HepG2 (cell line): ENCODE data around the gene HINT1. TPM values are rescaled to one million over a fixed set of nuclear protein-coding genes. Genes with fewer than 3 reads are reported as not detected.

ENCODE experiments used
- ATAC-seq: fragments of 200-7000 bp; cut with Tn5 transposase; 3 replicates; pipeline ENCODE4 v1.9.1; 2020; ENCODE audit warnings: mild to moderate bottlenecking, moderate library complexity
- BruUV-seq: library from RNA; stranded (reverse); fragments of 400-500 nt; replicated peaks from 2 replicates; lab custom pipeline; 2021; lab: Mats Ljungman, UMichigan
- CTCF ChIA-PET: fragments of 300-600 bp; formaldehyde crosslinking; extraction: SDS; loops from one replicate; lab custom pipeline; 2021; ENCODE audit warnings: low total read pairs, inconsistent platforms, low intra/inter-chr PET ratio; lab: Yijun Ruan, JAX
- POLR2A ChIA-PET: fragments of 350-600 bp; sonication (Branson Sonifier 250); formaldehyde crosslinking; loops from one replicate; lab custom pipeline; 2020; ENCODE audit warnings: antibody characterized with exemption, inconsistent platforms; lab: Yijun Ruan, JAX
- DNase-seq: peaks from one replicate; pipeline ENCODE4 v3.0.0-alpha.2; 2015; ENCODE audit warnings: low spot score
- FAIRE-seq: peaks from 3 replicates; lab custom pipeline; 2011; peaks lifted over from hg19 to GRCh38; lab: Jason Lieb, UNC
- H2AFZ ChIP-seq: one replicate; pipeline ENCODE4 v1.6.1; 2011; ENCODE audit warnings: low read length, inconsistent platforms
- H3K27ac ChIP-seq: fragments of 300-600 bp; 3 replicates; pipeline ENCODE4 v1.8.0; 2011; ENCODE audit warnings: mixed run types, mild to moderate bottlenecking, mixed read lengths, low read length, inconsistent platforms; ENCODE audit not compliant: insufficient read depth; ENCODE audit errors: extremely low read length
- H3K27me3 ChIP-seq, 2 experiments: fragments of 200-600 bp in 1 of 2; 2 replicates in 1 of 2; 3 replicates in 1 of 2; pipeline versions ENCODE4 v1.6.0 to v1.8.0; 2011; ENCODE audit warnings: low read length in 2 of 2, mild to moderate bottlenecking in 2 of 2, moderate library complexity in 2 of 2, inconsistent platforms in 1 of 2; ENCODE audit not compliant: insufficient read depth in 2 of 2, control insufficient read depth in 1 of 2
- H3K36me3 ChIP-seq, 2 experiments: fragments of 200-600 bp in 1 of 2; replicated peaks in 1 of 2; 2 replicates in 1 of 2; 3 replicates in 1 of 2; pipeline versions ENCODE4 v1.5.1 to v1.8.0; 2011; ENCODE audit warnings: low read length in 2 of 2, inconsistent platforms in 1 of 2; ENCODE audit not compliant: insufficient read depth in 2 of 2, control insufficient read depth in 1 of 2
- H3K4me1 ChIP-seq: 2 replicates; pipeline ENCODE4 v1.5.1; 2012; ENCODE audit warnings: low read length, inconsistent platforms; ENCODE audit not compliant: insufficient read depth
- H3K4me2 ChIP-seq: 2 replicates; pipeline ENCODE4 v1.6.0; 2011; ENCODE audit warnings: low read depth, low read length, inconsistent platforms
- H3K4me3 ChIP-seq, 3 experiments: fragments of 200-600 bp in 1 of 3; sonication (generic), shearing (Covaris generic) in 1 of 3; replicated peaks in 1 of 3; 2 replicates each; pipeline ENCODE4 v1.5.1; 2011 to 2016; ENCODE audit warnings: low read length in 3 of 3, inconsistent platforms in 2 of 3, low read depth in 2 of 3, mild to moderate bottlenecking in 2 of 3, control low read depth in 1 of 3, mixed read lengths in 1 of 3; ENCODE audit not compliant: insufficient read depth in 1 of 3
- H3K79me2 ChIP-seq: one replicate; pipeline ENCODE4 v1.6.1; 2011; ENCODE audit warnings: low read length, inconsistent platforms; ENCODE audit not compliant: insufficient read depth
- H3K9ac ChIP-seq: 2 replicates; pipeline ENCODE4 v1.6.0; 2011; ENCODE audit warnings: mild to moderate bottlenecking, low read depth, low read length, inconsistent platforms; ENCODE audit not compliant: insufficient read depth
- H3K9me3 ChIP-seq: 2 replicates; pipeline ENCODE4 v1.5.1; 2012; ENCODE audit warnings: mild to moderate bottlenecking, low read length
- H4K20me1 ChIP-seq: 2 replicates; pipeline ENCODE4 v1.6.0; 2011; ENCODE audit warnings: inconsistent platforms, mild to moderate bottlenecking, low read length, moderate library complexity; ENCODE audit not compliant: insufficient read depth
- BCL6 ChIP-seq: IDR thresholded peaks from 2 replicates; pipeline ENCODE4 v1.6.1; 2016; ENCODE audit warnings: missing genetic modification reagents, missing compliant biosample characterization
- RELA ChIP-seq: sonication (generic); formaldehyde crosslinking; IDR thresholded peaks from 2 replicates; pipeline ENCODE4 v1.4.0; 2020; ENCODE audit warnings: missing genetic modification reagents
- RFXAP ChIP-seq: sonication (generic); formaldehyde crosslinking; IDR thresholded peaks from 2 replicates; pipeline ENCODE4 v1.4.0; 2020; ENCODE audit warnings: missing genetic modification reagents, borderline replicate concordance
- ZBTB20 ChIP-seq: sonication (generic); formaldehyde crosslinking; IDR thresholded peaks from 2 replicates; pipeline ENCODE4 v1.8.1; 2023; ENCODE audit warnings: missing genetic modification reagents, low read depth, mild to moderate bottlenecking, borderline replicate concordance
- whole genome bisulfite sequencing: methylation state at CpG from one replicate; pipeline ENCODE4 v1.1.6; 2017; ENCODE audit warnings: low lambda C conversion rate; 5-methylcytosine and 5-hydroxymethylcytosine counted together
- in situ Hi-C: cut with HindIII; loops from 2 replicates; pipeline ENCODE4 v1.10.0; 2017; ENCODE audit warnings: low pct_unique_long_range_greater_than_20kb; ENCODE audit not compliant: extremely low pct_ligation_motif_present
- intact Hi-C: fragments of 100-400 bp; cut with micrococcal nuclease; formaldehyde crosslinking; loops from one replicate; pipeline ENCODE4 v1.10.0; 2022; ENCODE audit not compliant: unreplicated experiment
- polyA plus RNA-seq, 8 experiments: library from polyadenylated mRNA; depleted of rRNA in 3 of 8; stranded (reverse) in 7 of 8; unstranded in 1 of 8; fragments of >200 nt; fragmentation: Illumina TruSeq in 4 of 8; extraction: Trizol in 4 of 8; gene quantifications; 2 replicates each; pipeline versions ENCODE4 v1.2.1 to v1.2.3, GENCODE V29; 2011 to 2016; ENCODE audit warnings: low read depth in 4 of 8, missing spikeins in 1 of 8, mixed read lengths in 1 of 8; ENCODE audit not compliant: insufficient read depth in 1 of 8
- total RNA-seq, 5 experiments: library from RNA; depleted of rRNA; stranded (reverse); fragments of >200 nt; fragmentation: Illumina TruSeq; extraction: Trizol; gene quantifications; 2 replicates each; pipeline ENCODE4 v1.2.3, GENCODE V29; 2016; ENCODE audit warnings: low read depth in 1 of 5
- TF ChIP-seq, protein P1 (sequence below): sonication (generic); formaldehyde crosslinking; IDR thresholded peaks from one replicate; pipeline ENCODE4 v1.5.1; 2020; ENCODE audit warnings: mild to moderate bottlenecking, missing genetic modification reagents; ENCODE audit errors: not compliant biosample characterization

The HINT1 gene
- total and polyA plus RNA-seq, 2 of the 13 experiments (the other 11 are each of a cell fraction or from before 2014, with no cell fraction given) = 428 to 997 TPM

DNA sequence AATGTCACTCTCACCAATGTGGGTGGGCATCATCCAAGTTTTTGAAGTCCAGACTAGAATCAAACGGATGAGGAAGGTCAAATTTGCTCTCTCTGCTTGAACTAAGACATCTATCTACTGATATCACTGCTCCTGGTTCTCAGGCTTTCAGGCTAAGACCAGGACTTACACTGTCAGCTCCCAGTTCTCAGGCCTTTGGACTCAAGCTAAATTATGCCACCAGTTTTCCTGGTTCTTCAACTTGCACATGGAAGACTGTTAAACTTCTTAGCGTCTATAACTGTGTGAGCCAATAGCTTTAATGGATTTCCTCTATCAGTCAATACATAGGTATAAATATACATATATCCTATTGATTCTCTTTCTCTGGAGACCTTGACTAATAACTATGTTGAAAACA is 41.0 kb upstream of the HINT1 start:
- ATAC-seq = no peak
- Histone ChIP-seq H3K4me2 (no peak overlapping the region), H3K9me3 (no peaks in the 10 kb centered on the region), H3K4me3 (no peak overlapping the region), H3K27ac (no peak overlapping the region), H3K27me3 (no peaks in the 10 kb centered on the region; a peak in 1 of 5 replicates)
- CTCF ChIA-PET = no interaction called here
- FAIRE-seq = no peak
- 79% methylated on average over 2 of the region's 2 CpGs for WGBS
- intact Hi-C loops = no loop called here
- TF ChIP-seq RFXAP (no peak), BCL6 (CRISPR knock-in tag) (no peak), RELA (no peak), ZBTB20 (CRISPR knock-in tag) (no peak)
- TF ChIP-seq, protein P1, sequence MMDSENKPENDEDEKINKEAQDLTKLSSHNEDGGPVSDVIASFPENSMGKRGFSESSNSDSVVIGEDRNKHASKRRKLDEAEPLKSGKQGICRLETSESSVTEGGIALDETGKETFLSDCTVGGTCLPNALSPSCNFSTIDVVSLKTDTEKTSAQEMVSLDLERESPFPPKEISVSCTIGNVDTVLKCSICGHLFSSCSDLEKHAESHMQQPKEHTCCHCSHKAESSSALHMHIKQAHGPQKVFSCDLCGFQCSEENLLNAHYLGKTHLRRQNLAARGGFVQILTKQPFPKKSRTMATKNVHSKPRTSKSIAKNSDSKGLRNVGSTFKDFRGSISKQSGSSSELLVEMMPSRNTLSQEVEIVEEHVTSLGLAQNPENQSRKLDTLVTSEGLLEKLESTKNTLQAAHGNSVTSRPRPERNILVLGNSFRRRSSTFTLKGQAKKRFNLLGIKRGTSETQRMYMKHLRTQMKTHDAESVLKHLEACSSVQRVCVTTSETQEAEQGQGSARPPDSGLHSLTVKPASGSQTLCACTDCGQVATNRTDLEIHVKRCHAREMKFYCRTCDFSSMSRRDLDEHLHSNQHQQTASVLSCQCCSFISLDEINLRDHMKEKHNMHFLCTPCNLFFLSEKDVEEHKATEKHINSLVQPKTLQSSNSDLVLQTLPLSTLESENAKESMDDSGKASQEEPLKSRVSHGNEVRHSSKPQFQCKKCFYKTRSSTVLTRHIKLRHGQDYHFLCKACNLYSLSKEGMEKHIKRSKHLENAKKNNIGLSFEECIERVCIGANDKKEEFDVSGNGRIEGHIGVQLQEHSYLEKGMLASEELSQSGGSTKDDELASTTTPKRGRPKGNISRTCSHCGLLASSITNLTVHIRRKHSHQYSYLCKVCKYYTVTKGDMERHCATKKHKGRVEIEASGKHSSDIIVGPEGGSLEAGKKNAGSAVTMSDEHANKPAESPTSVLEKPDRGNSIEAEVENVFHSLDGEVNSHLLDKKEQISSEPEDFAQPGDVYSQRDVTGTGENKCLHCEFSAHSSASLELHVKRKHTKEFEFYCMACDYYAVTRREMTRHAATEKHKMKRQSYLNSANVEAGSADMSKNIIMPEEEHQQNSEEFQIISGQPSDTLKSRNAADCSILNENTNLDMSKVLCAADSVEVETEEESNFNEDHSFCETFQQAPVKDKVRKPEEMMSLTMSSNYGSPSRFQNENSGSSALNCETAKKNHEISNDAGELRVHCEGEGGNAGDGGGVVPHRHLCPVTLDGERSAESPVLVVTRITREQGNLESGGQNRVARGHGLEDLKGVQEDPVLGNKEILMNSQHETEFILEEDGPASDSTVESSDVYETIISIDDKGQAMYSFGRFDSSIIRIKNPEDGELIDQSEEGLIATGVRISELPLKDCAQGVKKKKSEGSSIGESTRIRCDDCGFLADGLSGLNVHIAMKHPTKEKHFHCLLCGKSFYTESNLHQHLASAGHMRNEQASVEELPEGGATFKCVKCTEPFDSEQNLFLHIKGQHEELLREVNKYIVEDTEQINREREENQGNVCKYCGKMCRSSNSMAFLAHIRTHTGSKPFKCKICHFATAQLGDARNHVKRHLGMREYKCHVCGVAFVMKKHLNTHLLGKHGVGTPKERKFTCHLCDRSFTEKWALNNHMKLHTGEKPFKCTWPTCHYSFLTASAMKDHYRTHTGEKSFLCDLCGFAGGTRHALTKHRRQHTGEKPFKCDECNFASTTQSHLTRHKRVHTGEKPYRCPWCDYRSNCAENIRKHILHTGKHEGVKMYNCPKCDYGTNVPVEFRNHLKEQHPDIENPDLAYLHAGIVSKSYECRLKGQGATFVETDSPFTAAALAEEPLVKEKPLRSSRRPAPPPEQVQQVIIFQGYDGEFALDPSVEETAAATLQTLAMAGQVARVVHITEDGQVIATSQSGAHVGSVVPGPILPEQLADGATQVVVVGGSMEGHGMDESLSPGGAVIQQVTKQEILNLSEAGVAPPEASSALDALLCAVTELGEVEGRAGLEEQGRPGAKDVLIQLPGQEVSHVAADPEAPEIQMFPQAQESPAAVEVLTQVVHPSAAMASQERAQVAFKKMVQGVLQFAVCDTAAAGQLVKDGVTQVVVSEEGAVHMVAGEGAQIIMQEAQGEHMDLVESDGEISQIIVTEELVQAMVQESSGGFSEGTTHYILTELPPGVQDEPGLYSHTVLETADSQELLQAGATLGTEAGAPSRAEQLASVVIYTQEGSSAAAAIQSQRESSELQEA (CRISPR knock-in tag) = no peak
- TF ChIP-seq, all 625 proteins: peak for 0
- Histone ChIP-seq H2AFZ (no peak overlapping the region), H4K20me1 (no peaks in the 10 kb centered on the region), H3K4me1 (no peaks in the 10 kb centered on the region), H3K36me3 (no peaks in the 10 kb centered on the region), H3K9ac (no peak overlapping the region), H3K79me2 (no peaks in the 10 kb centered on the region)
- BruUV-seq = no TSS peak
- in situ Hi-C loops = no loop called here
- POLR2A ChIA-PET = no interaction called here
- no peak for DNase-seq
